ENCODE data around the gene LRBA. TPM values are rescaled to one million over a fixed set of nuclear protein-coding genes. Genes with fewer than 3 reads are reported as not detected.
A peak's percentile ranks its signal among the peaks of the same experiment; 100 is the strongest.

The LRBA gene
- total and polyA plus RNA-seq, 2 donors (not counting 3 experiments of a cell fraction or from before 2014, with no cell fraction given): 18.0 to 35.1 TPM

DNA sequence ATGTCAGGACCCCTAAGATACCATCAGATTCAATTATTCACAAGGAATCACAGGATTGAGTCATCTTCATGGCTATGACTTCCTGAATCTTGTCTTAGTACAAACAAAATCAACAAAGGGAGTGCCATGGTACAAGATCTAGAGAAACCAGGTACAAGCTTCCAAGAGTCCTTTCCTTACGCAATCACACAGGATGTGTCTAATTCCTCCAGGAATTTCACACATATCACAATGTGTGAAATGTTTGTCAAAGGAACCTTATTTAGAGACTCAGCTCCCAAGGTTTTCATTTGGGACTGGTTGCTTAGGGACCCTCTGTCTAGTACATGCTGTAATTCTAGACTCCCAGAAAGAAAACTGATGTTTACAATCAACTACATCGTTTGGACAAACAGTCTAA, 350.1 kb downstream of the LRBA start:
- H2AFZ ChIP-seq (ENCODE audit: low read depth, low read length): no peak overlapping the region

DNA sequence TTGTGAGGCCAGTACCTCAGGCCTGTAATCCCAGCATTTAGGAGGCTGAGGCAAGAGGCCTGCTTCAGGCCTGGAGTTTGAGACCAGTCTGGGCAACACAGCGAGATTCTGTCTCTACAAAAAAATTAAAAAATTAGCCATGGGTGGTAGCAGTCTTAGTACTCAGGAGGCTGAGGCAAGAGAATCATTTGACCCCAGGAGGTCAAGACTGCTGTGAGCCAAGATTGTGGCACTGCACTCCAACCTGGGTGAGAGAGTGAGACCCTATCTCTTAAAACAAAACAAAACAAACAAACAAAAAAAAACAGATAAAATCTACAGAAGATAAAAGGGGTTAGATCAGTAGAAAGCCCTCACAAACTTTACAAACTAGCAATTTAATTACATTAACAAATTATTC, 352.4 kb downstream of the LRBA start:
- no peak overlapping the region for H3K4me3 ChIP-seq (replicated peaks in 1 of 3; ENCODE audit: insufficient read depth in 1 of 3, low read depth in 1 of 3, low read length in 3 of 3)
- H3K4me1 ChIP-seq (ENCODE audit: control insufficient read depth, extremely low read depth, insufficient read depth, low read length): peaks cover 9% of the 10 kb centered on the region
- ChIA-PET CTCF (no interaction called here), POLR2A (no interaction called here)
- FAIRE-seq (no peak), DNase-seq (ENCODE audit: low read depth, low spot score) (no peak)
- no peak overlapping the region for H3K4me2 ChIP-seq (ENCODE audit: insufficient read depth, low read length)
- H3K27ac ChIP-seq (ENCODE audit: insufficient read depth, low read depth, low read length): no peak overlapping the region
- H3K36me3 ChIP-seq (ENCODE audit: control insufficient read depth in 2 of 2, extremely low read depth in 1 of 2, insufficient read depth in 2 of 2, low read length in 2 of 2): no peaks in the 10 kb centered on the region
- TF ChIP-seq JUN (IDR thresholded peaks at IDR 0.05; ENCODE audit: borderline replicate concordance, insufficient read depth, insufficient read length, low read depth): no peak
- no peak for TF ChIP-seq POLR2A (IDR thresholded peaks at IDR 0.05; ENCODE audit: low read depth, low read length)
- TF ChIP-seq, protein P1, sequence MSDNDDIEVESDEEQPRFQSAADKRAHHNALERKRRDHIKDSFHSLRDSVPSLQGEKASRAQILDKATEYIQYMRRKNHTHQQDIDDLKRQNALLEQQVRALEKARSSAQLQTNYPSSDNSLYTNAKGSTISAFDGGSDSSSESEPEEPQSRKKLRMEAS (IDR thresholded peaks at IDR 0.05; ENCODE audit: insufficient read depth, insufficient read length): no peak
- TF ChIP-seq EZH2 (IDR thresholded peaks at IDR 0.05; ENCODE audit: borderline replicate concordance, low read depth, low read length, severe bottlenecking): no peak
- TF ChIP-seq MYC (IDR thresholded peaks at IDR 0.05; ENCODE audit: low read depth, low read length): no peak
- no peak for TF ChIP-seq GATA2 (IDR thresholded peaks at IDR 0.05; ENCODE audit: insufficient read depth, insufficient read length, low read depth, low read length)
- no peak for TF ChIP-seq POLR2AphosphoS5 (IDR thresholded peaks at IDR 0.05; ENCODE audit: insufficient read depth, low read depth, low read length)
- no peak for TF ChIP-seq FOS (IDR thresholded peaks at IDR 0.05; ENCODE audit: borderline replicate concordance, insufficient read depth, low read length)
- TF ChIP-seq, protein P2, sequence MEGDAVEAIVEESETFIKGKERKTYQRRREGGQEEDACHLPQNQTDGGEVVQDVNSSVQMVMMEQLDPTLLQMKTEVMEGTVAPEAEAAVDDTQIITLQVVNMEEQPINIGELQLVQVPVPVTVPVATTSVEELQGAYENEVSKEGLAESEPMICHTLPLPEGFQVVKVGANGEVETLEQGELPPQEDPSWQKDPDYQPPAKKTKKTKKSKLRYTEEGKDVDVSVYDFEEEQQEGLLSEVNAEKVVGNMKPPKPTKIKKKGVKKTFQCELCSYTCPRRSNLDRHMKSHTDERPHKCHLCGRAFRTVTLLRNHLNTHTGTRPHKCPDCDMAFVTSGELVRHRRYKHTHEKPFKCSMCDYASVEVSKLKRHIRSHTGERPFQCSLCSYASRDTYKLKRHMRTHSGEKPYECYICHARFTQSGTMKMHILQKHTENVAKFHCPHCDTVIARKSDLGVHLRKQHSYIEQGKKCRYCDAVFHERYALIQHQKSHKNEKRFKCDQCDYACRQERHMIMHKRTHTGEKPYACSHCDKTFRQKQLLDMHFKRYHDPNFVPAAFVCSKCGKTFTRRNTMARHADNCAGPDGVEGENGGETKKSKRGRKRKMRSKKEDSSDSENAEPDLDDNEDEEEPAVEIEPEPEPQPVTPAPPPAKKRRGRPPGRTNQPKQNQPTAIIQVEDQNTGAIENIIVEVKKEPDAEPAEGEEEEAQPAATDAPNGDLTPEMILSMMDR (IDR thresholded peaks at IDR 0.05; ENCODE audit: extremely low read depth in 1 of 2, insufficient read depth in 1 of 2, low read depth in 1 of 2, low read length in 2 of 2): no peak
- no peaks in the 10 kb centered on the region for H3K9me3 ChIP-seq (replicated peaks; ENCODE audit: control insufficient read depth, insufficient read depth, low read length)
- no peak overlapping the region for H3K9ac ChIP-seq (replicated peaks; ENCODE audit: extremely low read depth, insufficient read depth, low read length)
- BruUV-seq (replicated peaks): no TSS peak
- no peak overlapping the region for H2AFZ ChIP-seq (ENCODE audit: low read depth, low read length)
- H4K20me1 ChIP-seq (replicated peaks; ENCODE audit: control insufficient read depth, extremely low read depth, insufficient read depth, low read length): no peaks in the 10 kb centered on the region
- dilution Hi-C loops (cut with MboI; ENCODE audit: extremely low pct_ligation_motif_present, low sequenced_read_pairs): no loop called here
- H3K9me1 ChIP-seq (replicated peaks; ENCODE audit: control insufficient read depth, extremely low read depth, insufficient read depth, low read length): no peaks in the 10 kb centered on the region
- no peaks in the 10 kb centered on the region for H3K27me3 ChIP-seq (ENCODE audit: control insufficient read depth in 2 of 2, insufficient read depth in 2 of 2, low read length in 2 of 2)
- intact Hi-C loops (cut with micrococcal nuclease): no loop called here
- H3K79me2 ChIP-seq (ENCODE audit: control insufficient read depth, insufficient read depth, low read length): no peaks in the 10 kb centered on the region

More for the DNA sequence above, 350.1 kb downstream of the LRBA start:
- DNase-seq (ENCODE audit: low read depth, low spot score) (peak; percentile 48), FAIRE-seq (peak; percentile 74)
- Histone ChIP-seq H3K9ac (replicated peaks; ENCODE audit: extremely low read depth, insufficient read depth, low read length) (peak overlapping the region; percentile 16), H4K20me1 (replicated peaks; ENCODE audit: control insufficient read depth, extremely low read depth, insufficient read depth, low read length) (no peaks in the 10 kb centered on the region), H3K27me3 (ENCODE audit: control insufficient read depth in 2 of 2, insufficient read depth in 2 of 2, low read length in 2 of 2) (no peaks in the 10 kb centered on the region), H3K27ac (ENCODE audit: insufficient read depth, low read depth, low read length) (peak overlapping the region; percentile 68), H3K4me1 (ENCODE audit: control insufficient read depth, extremely low read depth, insufficient read depth, low read length) (peaks cover 9% of the 10 kb centered on the region), H3K9me1 (replicated peaks; ENCODE audit: control insufficient read depth, extremely low read depth, insufficient read depth, low read length) (no peaks in the 10 kb centered on the region), H3K4me2 (ENCODE audit: insufficient read depth, low read length) (no peak overlapping the region), H3K9me3 (replicated peaks; ENCODE audit: control insufficient read depth, insufficient read depth, low read length) (no peaks in the 10 kb centered on the region), H3K36me3 (ENCODE audit: control insufficient read depth in 2 of 2, extremely low read depth in 1 of 2, insufficient read depth in 2 of 2, low read length in 2 of 2) (no peaks in the 10 kb centered on the region), H3K79me2 (ENCODE audit: control insufficient read depth, insufficient read depth, low read length) (no peaks in the 10 kb centered on the region), H3K4me3 (replicated peaks in 1 of 3; ENCODE audit: insufficient read depth in 1 of 3, low read depth in 1 of 3, low read length in 3 of 3) (no peak overlapping the region)
- no TSS peak for BruUV-seq (replicated peaks)
- intact Hi-C loops (cut with micrococcal nuclease): no loop called here
- ChIA-PET POLR2A (no interaction called here), CTCF (interaction anchor here (0.7 to 1.0 kb wide), 3 partner anchors 25 to 356 kb away, joined by 3 to 6 read pairs (median 4); no protein-coding TSS in a partner anchor)
- dilution Hi-C loops (cut with MboI; ENCODE audit: extremely low pct_ligation_motif_present, low sequenced_read_pairs): no loop called here
- TF ChIP-seq FOS (IDR thresholded peaks at IDR 0.05; ENCODE audit: borderline replicate concordance, insufficient read depth, low read length): peak; percentile 43
- no peak for TF ChIP-seq EZH2 (IDR thresholded peaks at IDR 0.05; ENCODE audit: borderline replicate concordance, low read depth, low read length, severe bottlenecking)
- peak; percentile 31 for TF ChIP-seq JUN (IDR thresholded peaks at IDR 0.05; ENCODE audit: borderline replicate concordance, insufficient read depth, insufficient read length, low read depth)
- TF ChIP-seq GATA2 (IDR thresholded peaks at IDR 0.05; ENCODE audit: insufficient read depth, insufficient read length, low read depth, low read length): peak; percentile 56
- TF ChIP-seq, protein P2 (IDR thresholded peaks at IDR 0.05; ENCODE audit: extremely low read depth in 1 of 2, insufficient read depth in 1 of 2, low read depth in 1 of 2, low read length in 2 of 2): no peak
